MM.1S (cell line): ENCODE data around the gene CD28.

Source experiments
- DNase-seq: peaks from one replicate; pipeline ENCODE4 v3.0.0-alpha.2; 2015
- H2AFZ ChIP-seq: fragments of 300-600 bp; sonication (generic); 2 replicates; pipeline ENCODE4 v1.6.0; 2016; ENCODE audit warnings: antibody characterized with exemption, low read length
- H3F3A ChIP-seq: fragments of 300-600 bp; sonication (generic); 2 replicates; pipeline ENCODE4 v1.6.1; 2016; ENCODE audit warnings: mild to moderate bottlenecking, antibody characterized with exemption, low read length, moderate library complexity, mixed read lengths; ENCODE audit not compliant: insufficient read depth
- H3K27ac ChIP-seq: fragments of 300-600 bp; sonication (generic); 2 replicates; pipeline ENCODE4 v1.5.1; 2016; ENCODE audit warnings: mild to moderate bottlenecking, low read length
- H3K27me3 ChIP-seq: fragments of 300-600 bp; sonication (generic); replicated peaks from 2 replicates; pipeline ENCODE4 v1.6.0; 2016; ENCODE audit warnings: low read length; ENCODE audit not compliant: insufficient read depth
- H3K36me3 ChIP-seq: fragments of 300-600 bp; sonication (generic); replicated peaks from 2 replicates; pipeline ENCODE4 v1.6.1; 2016; ENCODE audit warnings: mild to moderate bottlenecking, low read length, mixed read lengths; ENCODE audit not compliant: insufficient read depth
- H3K4me1 ChIP-seq: fragments of 300-600 bp; sonication (generic); 2 replicates; pipeline ENCODE4 v1.6.1; 2016; ENCODE audit warnings: low read length, mixed read lengths
- H3K4me2 ChIP-seq: fragments of 300-600 bp; sonication (generic); 2 replicates; pipeline ENCODE4 v1.6.0; 2016; ENCODE audit warnings: low read depth, low read length
- H3K4me3 ChIP-seq: fragments of 300-600 bp; sonication (generic); 2 replicates; pipeline ENCODE4 v1.5.1; 2016; ENCODE audit warnings: low read length, mixed read lengths
- H3K79me2 ChIP-seq: fragments of 300-600 bp; sonication (generic); 2 replicates; pipeline ENCODE4 v1.6.1; 2016; ENCODE audit warnings: mixed run types, low read length, mixed read lengths
- H3K9ac ChIP-seq: fragments of 300-600 bp; sonication (generic); 2 replicates; pipeline ENCODE4 v1.6.1; 2016; ENCODE audit warnings: low read length, mixed read lengths
- H3K9me2 ChIP-seq: fragments of 300-600 bp; sonication (generic); replicated peaks from 2 replicates; pipeline ENCODE4 v1.6.1; 2016; ENCODE audit warnings: mild to moderate bottlenecking, low read length, mixed read lengths; ENCODE audit not compliant: insufficient read depth
- H3K9me3 ChIP-seq: fragments of 300-600 bp; sonication (generic); replicated peaks from 2 replicates; pipeline ENCODE4 v1.6.1; 2016; ENCODE audit warnings: mild to moderate bottlenecking, low read length, mixed read lengths; ENCODE audit not compliant: insufficient read depth
- H4K20me1 ChIP-seq: fragments of 300-600 bp; sonication (generic); 2 replicates; pipeline ENCODE4 v1.6.1; 2016; ENCODE audit warnings: mild to moderate bottlenecking, low read length, moderate library complexity, mixed read lengths; ENCODE audit not compliant: insufficient read depth
- EZH2 ChIP-seq: fragments of 300-600 bp; sonication (generic); optimal IDR thresholded peaks from 2 replicates; pipeline ENCODE3; 2017; ENCODE audit warnings: low read depth, mild to moderate bottlenecking, antibody characterized with exemption, low read length, mixed read lengths
- EZH2phosphoT487 ChIP-seq: fragments of 300-600 bp; sonication (generic); IDR thresholded peaks from 2 replicates; pipeline ENCODE4 v1.6.1; 2018; ENCODE audit warnings: antibody characterized with exemption, low read length
- TF ChIP-seq, protein P1 (sequence below): fragments of 300-600 bp; sonication (generic); IDR thresholded peaks from 2 replicates; pipeline ENCODE4 v1.5.1; 2016; ENCODE audit warnings: antibody characterized with exemption, low read length, mixed read lengths

CD28 gene

DNA sequence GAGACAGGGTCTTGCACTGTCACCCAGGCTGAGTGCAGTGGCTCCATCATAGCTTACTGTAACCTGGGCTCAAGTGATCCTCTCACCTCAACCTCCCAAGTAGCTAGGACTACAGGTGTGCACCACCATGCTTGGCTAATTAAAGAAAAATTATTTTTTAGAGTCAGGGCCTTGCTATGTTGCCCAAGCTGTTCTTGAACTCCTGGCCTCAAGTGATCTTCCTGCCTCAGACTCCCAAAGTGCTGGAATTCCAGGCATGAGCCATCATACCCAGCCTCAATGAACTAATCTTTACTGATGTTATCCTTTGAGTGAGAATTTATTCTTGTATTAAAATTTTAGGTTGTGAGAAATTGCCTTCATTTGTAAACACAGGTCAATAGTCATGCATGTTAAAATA lies 27.0 kb upstream of the CD28 start:
- Histone ChIP-seq H3F3A (peaks cover 4% of the 10 kb centered on the region), H3K4me3 (no peak overlapping the region), H3K4me1 (peaks cover 39% of the 10 kb centered on the region), H3K9me3 (no peaks in the 10 kb centered on the region), H3K9ac (no peak overlapping the region), H3K27me3 (no peaks in the 10 kb centered on the region), H3K79me2 (no peaks in the 10 kb centered on the region), H4K20me1 (no peaks in the 10 kb centered on the region), H3K36me3 (no peaks in the 10 kb centered on the region), H3K9me2 (no peaks in the 10 kb centered on the region), H3K4me2 (no peak overlapping the region), H2AFZ (no peak overlapping the region), H3K27ac (no peak overlapping the region)
- TF ChIP-seq, protein P1, sequence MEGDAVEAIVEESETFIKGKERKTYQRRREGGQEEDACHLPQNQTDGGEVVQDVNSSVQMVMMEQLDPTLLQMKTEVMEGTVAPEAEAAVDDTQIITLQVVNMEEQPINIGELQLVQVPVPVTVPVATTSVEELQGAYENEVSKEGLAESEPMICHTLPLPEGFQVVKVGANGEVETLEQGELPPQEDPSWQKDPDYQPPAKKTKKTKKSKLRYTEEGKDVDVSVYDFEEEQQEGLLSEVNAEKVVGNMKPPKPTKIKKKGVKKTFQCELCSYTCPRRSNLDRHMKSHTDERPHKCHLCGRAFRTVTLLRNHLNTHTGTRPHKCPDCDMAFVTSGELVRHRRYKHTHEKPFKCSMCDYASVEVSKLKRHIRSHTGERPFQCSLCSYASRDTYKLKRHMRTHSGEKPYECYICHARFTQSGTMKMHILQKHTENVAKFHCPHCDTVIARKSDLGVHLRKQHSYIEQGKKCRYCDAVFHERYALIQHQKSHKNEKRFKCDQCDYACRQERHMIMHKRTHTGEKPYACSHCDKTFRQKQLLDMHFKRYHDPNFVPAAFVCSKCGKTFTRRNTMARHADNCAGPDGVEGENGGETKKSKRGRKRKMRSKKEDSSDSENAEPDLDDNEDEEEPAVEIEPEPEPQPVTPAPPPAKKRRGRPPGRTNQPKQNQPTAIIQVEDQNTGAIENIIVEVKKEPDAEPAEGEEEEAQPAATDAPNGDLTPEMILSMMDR = no peak
- TF ChIP-seq EZH2 (no peak), EZH2phosphoT487 (no peak)
- DNase-seq = no peak

DNA sequence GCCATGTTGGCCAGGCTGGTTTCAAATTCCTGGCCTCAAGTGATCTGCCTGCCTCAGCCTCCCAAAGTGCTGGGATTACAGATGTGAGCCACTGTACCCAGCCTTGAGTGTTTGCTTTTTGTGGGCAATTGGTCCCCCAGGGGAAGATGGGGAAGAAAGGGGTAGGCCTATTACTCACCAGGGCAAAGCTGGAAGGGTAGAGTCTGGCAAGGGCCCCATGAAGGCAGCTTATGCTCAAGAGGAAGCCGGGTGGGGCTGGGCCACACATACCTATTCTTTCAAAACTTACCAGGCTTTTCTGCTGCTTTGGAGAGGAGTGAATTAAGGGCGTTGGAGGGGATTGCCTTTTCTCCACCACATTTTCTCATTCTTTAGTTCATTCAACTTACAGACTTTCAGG lies 24.5 kb upstream of the CD28 start:
- TF ChIP-seq EZH2 (no peak), EZH2phosphoT487 (no peak)
- TF ChIP-seq, protein P1 = no peak
- no peaks in the 10 kb centered on the region for H3K27me3 ChIP-seq
- H3K79me2 ChIP-seq = no peaks in the 10 kb centered on the region
- H3K4me3 ChIP-seq = no peak overlapping the region
- H3K9me2 ChIP-seq = no peaks in the 10 kb centered on the region
- H3K4me2 ChIP-seq = no peak overlapping the region
- H3K9ac ChIP-seq = no peak overlapping the region
- no peaks in the 10 kb centered on the region for H3K36me3 ChIP-seq
- H4K20me1 ChIP-seq = no peaks in the 10 kb centered on the region
- H3K27ac ChIP-seq = no peak overlapping the region
- DNase-seq = no peak
- no peaks in the 10 kb centered on the region for H3K9me3 ChIP-seq
- no peak overlapping the region for H2AFZ ChIP-seq
- no peaks in the 10 kb centered on the region for H3F3A ChIP-seq
- H3K4me1 ChIP-seq = peaks cover 44% of the 10 kb centered on the region

DNA sequence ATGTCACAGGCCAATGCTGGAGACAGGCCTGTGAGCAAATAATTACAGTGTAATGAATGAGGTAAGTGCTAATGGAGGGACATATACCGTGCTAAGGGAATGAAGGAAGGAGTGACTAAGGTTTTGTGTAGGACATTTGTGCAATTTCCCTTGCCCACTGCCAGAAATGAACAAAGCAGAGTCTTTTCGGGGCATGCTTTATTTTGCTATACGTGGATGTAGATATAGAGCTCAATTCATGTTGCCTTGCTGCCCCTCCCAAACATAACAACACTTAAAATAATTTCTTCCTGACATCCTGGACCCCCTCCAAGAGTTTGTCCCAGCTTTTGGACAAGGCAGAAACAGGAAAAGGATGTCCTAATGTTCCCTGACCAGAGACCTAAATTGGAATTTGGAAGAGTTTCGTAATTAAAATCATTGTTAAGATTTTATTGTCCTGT lies 23.7 kb upstream of the CD28 start:
- H3K4me3 ChIP-seq = no peak overlapping the region
- H4K20me1 ChIP-seq = no peaks in the 10 kb centered on the region
- no peak overlapping the region for H3K4me2 ChIP-seq
- no peaks in the 10 kb centered on the region for H3K9me2 ChIP-seq
- no peaks in the 10 kb centered on the region for H3K36me3 ChIP-seq
- H2AFZ ChIP-seq = no peak overlapping the region
- peaks cover 51% of the 10 kb centered on the region for H3K4me1 ChIP-seq
- TF ChIP-seq EZH2phosphoT487 (no peak), EZH2 (no peak)
- TF ChIP-seq, protein P1 = no peak
- no peaks in the 10 kb centered on the region for H3K79me2 ChIP-seq
- DNase-seq = no peak
- no peaks in the 10 kb centered on the region for H3K27me3 ChIP-seq
- no peak overlapping the region for H3K27ac ChIP-seq
- H3K9ac ChIP-seq = no peak overlapping the region
- H3F3A ChIP-seq = no peaks in the 10 kb centered on the region
- no peaks in the 10 kb centered on the region for H3K9me3 ChIP-seq
